Activated T-cell treated with anti-CD3 and anti-CD28 coated beads for 24 hours (primary cell): ENCODE data around the gene ESAM.
A peak's percentile ranks its signal among the peaks of the same experiment; 100 is the strongest.

ENCODE experiments used
- DNase-seq: peaks from one replicate; pipeline ENCODE4 v3.0.0-alpha.2; 2020; ENCODE audit warnings: low read depth

Gene ESAM, protein sequence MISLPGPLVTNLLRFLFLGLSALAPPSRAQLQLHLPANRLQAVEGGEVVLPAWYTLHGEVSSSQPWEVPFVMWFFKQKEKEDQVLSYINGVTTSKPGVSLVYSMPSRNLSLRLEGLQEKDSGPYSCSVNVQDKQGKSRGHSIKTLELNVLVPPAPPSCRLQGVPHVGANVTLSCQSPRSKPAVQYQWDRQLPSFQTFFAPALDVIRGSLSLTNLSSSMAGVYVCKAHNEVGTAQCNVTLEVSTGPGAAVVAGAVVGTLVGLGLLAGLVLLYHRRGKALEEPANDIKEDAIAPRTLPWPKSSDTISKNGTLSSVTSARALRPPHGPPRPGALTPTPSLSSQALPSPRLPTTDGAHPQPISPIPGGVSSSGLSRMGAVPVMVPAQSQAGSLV

GRCh38 chr11:124762105-124762623 lies at the start of gene ESAM:
ESAM (minus strand) TSS chr11:124762290; CDS start chr11:124762154, 136 bp downstream.
- DNase-seq = peak; percentile 47

- no peak for DNase-seq
Measured at GRCh38 chr11:124811399-124812125, 49.5 kb upstream of the ESAM start.

DNA sequence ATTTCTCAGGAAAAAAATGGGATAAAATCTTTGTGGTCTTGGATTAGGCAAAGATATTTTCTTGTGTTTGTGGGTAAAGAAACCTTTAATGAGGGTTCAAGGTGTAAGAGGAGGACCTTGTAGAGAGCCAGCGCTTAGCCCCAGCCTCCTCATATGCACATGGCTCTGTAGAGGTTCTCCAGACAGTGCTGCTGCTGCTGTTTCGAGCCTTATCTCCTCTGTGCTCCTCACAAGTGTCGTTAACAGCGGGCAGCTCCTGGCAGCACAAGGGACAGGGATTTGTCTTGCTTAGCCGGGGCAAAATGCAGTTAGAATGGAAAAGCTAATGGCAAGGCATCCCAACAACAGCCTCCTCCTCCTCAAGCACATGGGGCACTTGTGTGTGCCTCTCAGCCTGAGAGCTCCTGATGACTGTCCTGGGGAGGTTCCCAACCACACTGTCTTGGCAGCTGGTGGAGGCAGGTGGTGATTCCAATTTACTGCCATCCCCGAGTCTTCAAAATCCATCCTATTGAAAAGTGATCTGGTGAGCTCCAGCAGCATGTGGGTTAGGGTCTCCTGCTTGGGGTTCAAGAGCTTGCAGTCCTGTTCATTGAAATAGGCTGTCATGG lies 45.7 kb upstream of the ESAM start:
- DNase-seq = no peak

DNA sequence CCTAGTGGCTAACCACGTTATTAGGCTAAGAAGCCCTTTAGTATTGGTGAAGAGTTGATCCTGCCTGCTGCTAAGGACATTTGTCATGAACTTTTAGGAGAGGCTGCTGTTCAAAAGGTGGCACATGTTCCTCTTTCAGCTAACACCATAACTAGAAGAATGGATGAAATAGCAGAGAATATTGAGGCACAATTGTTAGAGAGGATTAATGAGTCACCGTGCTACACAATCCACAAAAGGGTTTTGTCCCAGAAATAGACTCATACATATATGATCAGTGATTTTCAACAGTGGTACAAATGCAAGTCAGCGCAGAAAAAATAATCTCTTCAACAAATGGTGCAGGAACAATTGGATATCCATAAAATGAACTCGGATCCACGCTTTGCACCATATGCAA lies 45.1 kb upstream of the ESAM start:
- DNase-seq = no peak

DNA sequence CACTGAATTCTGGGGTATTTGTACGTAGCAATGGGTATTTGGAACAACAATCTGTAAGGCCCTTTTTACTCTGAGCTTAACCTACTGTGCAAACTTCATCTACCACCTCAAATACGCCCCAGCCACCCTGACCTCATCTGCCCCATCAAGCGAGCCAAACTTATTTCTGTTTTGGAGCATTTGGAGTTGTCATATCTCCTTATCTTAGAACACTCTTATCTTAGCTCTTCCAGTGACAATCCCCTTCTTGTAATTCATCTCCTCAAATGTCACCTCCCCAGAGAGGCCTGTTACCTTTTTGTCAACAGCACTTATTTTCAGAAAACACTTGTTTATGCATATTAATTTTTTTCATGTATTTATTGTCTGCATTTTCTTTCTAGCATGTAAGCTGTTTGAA lies 42.8 kb upstream of the ESAM start:
- no peak for DNase-seq

DNA sequence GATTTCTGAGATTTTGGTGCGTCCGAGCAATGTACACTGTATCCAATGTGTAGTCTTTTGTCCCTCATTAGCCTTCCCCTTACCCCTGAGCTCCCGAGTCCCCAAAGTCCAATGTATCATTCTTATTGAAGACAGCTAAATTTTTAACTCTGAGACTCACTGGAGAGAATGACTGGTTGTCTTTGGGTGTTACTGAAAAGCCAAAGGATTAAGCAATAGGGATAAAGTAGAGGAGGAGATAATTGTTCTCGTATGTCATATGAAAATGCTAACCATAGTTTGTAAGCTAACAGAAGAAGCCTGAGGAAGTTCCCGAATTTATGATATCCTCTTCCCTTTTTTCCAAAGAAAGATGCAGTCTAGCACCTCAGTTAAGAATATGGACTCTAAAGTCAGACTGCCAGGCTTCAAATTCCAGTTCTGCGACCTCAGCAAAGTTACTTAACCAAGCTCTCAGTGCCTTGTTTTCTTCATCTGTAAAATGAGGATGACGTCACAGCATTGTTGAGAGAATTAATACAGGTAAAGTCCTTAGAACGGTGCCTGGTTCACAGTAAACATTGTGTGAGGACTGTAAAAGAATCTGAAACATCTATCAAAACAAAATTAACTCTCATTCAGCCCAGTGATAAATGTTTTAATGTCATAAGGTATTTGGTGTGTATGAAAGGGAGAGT lies 39.7 kb upstream of the ESAM start:
- no peak for DNase-seq

DNA sequence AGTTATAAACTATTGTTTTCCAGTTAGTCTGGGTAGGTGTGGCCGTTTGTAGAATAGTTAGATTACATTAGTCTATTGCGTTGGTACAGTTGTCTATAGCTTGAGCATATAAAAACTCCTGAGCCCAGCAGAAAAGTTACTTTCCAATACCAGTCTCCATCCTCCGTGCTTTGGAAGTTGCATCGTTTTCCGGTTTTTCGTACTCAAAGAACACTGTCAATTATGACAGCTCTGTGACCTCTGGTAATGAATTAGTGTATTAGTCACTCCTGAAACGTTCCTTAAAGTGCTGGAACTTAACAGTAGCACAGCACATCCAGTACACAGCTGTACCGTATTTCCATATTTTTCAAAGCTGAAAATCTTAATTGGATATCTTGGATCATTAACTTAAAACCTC lies 38.9 kb upstream of the ESAM start:
- no peak for DNase-seq

- peak; percentile 70 for DNase-seq
Measured at GRCh38 chr11:124800226-124800929, 38.3 kb upstream of the ESAM start, which contains the start of gene MSANTD2. MSANTD2 (minus strand) TSS chr11:124800406; CDS start chr11:124800380, 26 bp downstream.

GRCh38 chr11:124799348-124800225 lies 37.5 kb upstream of the ESAM start:
- peak; percentile 11 for DNase-seq

DNA sequence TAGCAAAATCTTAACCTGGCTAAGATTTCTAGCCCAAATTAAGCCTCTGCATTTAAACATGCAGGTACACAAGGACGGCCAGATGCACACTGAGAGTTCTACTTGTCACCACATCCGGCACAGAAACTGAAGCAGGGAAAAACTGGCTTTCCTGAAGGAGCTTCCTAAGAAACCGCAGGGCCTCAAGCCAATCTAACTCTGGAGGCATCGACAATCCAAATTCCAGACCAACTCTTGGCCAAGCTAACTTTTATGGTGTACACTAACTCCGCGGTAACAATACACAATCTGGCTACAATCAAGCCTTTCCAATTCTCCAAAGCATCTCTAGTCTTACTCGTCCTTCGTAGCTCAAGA lies 36.9 kb upstream of the ESAM start:
- DNase-seq = no peak

- no peak for DNase-seq
Measured at GRCh38 chr11:124796312-124796711, 34.2 kb upstream of the ESAM start.

GRCh38 chr11:124793466-124794278 lies 31.6 kb upstream of the ESAM start:
- DNase-seq = peak; percentile 7

DNA sequence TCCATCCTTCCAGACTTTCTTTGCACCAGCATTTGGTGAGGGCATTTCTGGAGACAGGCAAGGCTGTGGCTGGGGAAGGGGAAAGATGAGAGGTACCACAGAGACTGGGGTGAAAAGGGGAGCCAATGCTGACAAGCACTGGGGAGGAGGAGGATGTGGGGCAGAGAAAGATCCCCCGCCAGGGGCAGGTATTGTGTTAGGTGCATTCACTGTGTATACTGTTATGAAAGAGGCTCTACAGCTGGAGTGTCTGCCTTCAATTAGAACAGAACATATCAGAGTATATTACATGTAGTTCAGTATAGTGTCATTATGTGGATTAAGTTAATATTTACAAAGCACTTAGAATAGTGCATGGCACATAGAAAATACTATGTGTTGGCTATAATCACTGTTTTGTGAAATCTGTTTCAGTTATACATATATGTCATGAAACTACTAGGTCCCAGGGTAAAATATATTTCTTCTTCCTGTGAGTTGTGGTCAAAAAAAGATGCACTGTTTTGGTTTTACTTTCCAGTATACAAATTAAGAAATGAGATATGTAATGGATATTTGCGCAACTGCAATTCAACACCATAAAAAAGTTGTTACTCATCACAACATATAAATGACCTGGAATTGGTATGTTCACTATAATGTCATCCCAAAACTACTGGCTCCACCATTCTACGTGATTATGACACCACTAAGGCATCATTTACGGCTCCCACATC lies 29.7 kb upstream of the ESAM start:
- no peak for DNase-seq

- DNase-seq = no peak
Measured at GRCh38 chr11:124788521-124788920, 26.4 kb upstream of the ESAM start.

GRCh38 chr11:124784051-124784450 lies 22.0 kb upstream of the ESAM start:
- no peak for DNase-seq

DNA sequence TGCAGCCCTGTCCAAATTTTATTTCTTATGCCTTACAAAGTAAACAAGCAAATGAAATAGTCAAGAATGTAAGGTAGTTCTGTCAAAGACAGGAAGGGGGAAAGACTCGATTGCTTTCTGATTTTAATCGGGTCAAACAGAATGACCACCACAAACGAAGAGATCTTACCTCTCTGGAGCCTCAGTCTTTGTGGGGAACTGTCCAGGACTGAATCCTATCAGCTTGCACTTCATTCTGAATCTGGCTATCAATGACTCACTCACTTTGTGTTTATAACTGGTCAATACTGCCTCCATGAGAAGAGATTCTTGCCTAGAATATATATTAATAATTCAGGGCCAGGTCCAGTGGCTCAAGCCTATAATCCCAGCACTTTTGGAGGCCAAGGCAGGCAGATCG lies 20.9 kb upstream of the ESAM start:
- DNase-seq = no peak

DNA sequence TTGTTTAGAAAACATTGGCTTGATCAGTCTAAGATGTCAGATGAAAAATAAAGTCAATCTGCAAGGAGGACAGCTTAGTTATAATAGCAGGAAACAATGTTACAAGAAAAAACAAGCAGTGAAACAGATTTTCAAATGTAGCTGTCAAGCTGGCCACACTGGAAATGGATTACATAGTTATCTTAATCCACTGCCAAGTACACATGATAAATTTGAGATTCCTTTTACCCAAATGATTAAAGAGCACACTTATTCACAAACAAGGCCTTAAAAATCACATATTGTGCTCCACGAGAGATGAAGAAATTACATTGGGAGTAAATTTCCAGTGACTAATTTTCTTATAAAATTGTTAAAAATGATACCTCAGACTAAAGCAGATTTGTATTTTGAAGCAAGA lies 17.5 kb upstream of the ESAM start:
- DNase-seq = no peak

DNA sequence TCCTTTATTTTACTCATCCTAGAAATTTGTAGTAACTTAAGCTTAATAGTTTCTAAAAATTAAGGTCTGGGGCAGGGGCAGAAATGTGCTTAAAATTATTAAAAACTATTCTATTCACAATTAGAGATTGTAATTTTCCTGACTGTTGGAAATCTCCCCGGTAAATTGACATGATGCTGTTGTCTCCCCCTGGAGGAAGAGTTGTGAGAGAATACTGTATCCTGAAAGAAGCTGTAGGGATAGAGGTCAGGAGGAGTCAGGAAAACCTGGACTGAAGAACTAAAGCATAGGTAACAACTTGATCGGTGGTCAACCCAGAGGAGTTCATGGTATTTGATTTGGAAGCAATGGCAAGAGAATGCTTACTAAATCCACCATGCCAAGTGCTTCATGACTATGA lies 16.2 kb upstream of the ESAM start:
- no peak for DNase-seq
